ENCODE data around the gene OR14I1.

Gene OR14I1

GRCh38 chr1:248702714-248703113 lies at the start of gene OR14I1:
OR14I1 (minus strand) TSS chr1:248702766.
- Histone ChIP-seq H3K36me3 (ENCODE audit: control insufficient read depth, low read depth, low read length) (no peaks in the 10 kb centered on the region), H3K9me3 (ENCODE audit: control insufficient read depth, low read depth, low read length) (peaks cover 81% of the 10 kb centered on the region), H3K9ac (ENCODE audit: low read length) (no peak within 1 kb of the TSS), H3K4me3 (ENCODE audit: low read length) (no peak within 1 kb of the TSS), H3K27ac (ENCODE audit: low read length) (no peak within 1 kb of the TSS), H3K27me3 (ENCODE audit: control insufficient read depth, insufficient read depth, low read length) (no peaks in the 10 kb centered on the region), H3K4me1 (ENCODE audit: control insufficient read depth, low read depth, low read length) (no peaks in the 10 kb centered on the region)

GRCh38 chr1:248751635-248752034 lies 49.1 kb upstream of the OR14I1 start:
- no peaks in the 10 kb centered on the region for H3K27me3 ChIP-seq (ENCODE audit: control insufficient read depth, insufficient read depth, low read length)
- no peak overlapping the region for H3K27ac ChIP-seq (ENCODE audit: low read length)
- H3K9ac ChIP-seq (ENCODE audit: low read length) = no peak overlapping the region
- peaks cover 60% of the 10 kb centered on the region for H3K9me3 ChIP-seq (ENCODE audit: control insufficient read depth, low read depth, low read length)
- H3K4me3 ChIP-seq (ENCODE audit: low read length) = no peak overlapping the region
- H3K36me3 ChIP-seq (ENCODE audit: control insufficient read depth, low read depth, low read length) = no peaks in the 10 kb centered on the region
- no peaks in the 10 kb centered on the region for H3K4me1 ChIP-seq (ENCODE audit: control insufficient read depth, low read depth, low read length)

GRCh38 chr1:248751142-248751541 lies 48.6 kb upstream of the OR14I1 start:
- H3K4me1 ChIP-seq (ENCODE audit: control insufficient read depth, low read depth, low read length) = no peaks in the 10 kb centered on the region
- H3K27ac ChIP-seq (ENCODE audit: low read length) = no peak overlapping the region
- H3K36me3 ChIP-seq (ENCODE audit: control insufficient read depth, low read depth, low read length) = no peaks in the 10 kb centered on the region
- H3K27me3 ChIP-seq (ENCODE audit: control insufficient read depth, insufficient read depth, low read length) = no peaks in the 10 kb centered on the region
- no peak overlapping the region for H3K9ac ChIP-seq (ENCODE audit: low read length)
- H3K9me3 ChIP-seq (ENCODE audit: control insufficient read depth, low read depth, low read length) = peaks cover 56% of the 10 kb centered on the region
- H3K4me3 ChIP-seq (ENCODE audit: low read length) = no peak overlapping the region

- Histone ChIP-seq H3K36me3 (ENCODE audit: control insufficient read depth, low read depth, low read length) (no peaks in the 10 kb centered on the region), H3K4me1 (ENCODE audit: control insufficient read depth, low read depth, low read length) (no peaks in the 10 kb centered on the region), H3K27ac (ENCODE audit: low read length) (no peak overlapping the region), H3K4me3 (ENCODE audit: low read length) (no peak overlapping the region), H3K27me3 (ENCODE audit: control insufficient read depth, insufficient read depth, low read length) (no peaks in the 10 kb centered on the region), H3K9me3 (ENCODE audit: control insufficient read depth, low read depth, low read length) (peaks cover 49% of the 10 kb centered on the region), H3K9ac (ENCODE audit: low read length) (no peak overlapping the region)
Measured at GRCh38 chr1:248750496-248750895, 47.9 kb upstream of the OR14I1 start.

GRCh38 chr1:248748211-248748610 lies 45.6 kb upstream of the OR14I1 start:
- H3K9me3 ChIP-seq (ENCODE audit: control insufficient read depth, low read depth, low read length) = peaks cover 43% of the 10 kb centered on the region
- no peaks in the 10 kb centered on the region for H3K27me3 ChIP-seq (ENCODE audit: control insufficient read depth, insufficient read depth, low read length)
- H3K4me1 ChIP-seq (ENCODE audit: control insufficient read depth, low read depth, low read length) = no peaks in the 10 kb centered on the region
- H3K9ac ChIP-seq (ENCODE audit: low read length) = no peak overlapping the region
- H3K27ac ChIP-seq (ENCODE audit: low read length) = no peak overlapping the region
- no peak overlapping the region for H3K4me3 ChIP-seq (ENCODE audit: low read length)
- H3K36me3 ChIP-seq (ENCODE audit: control insufficient read depth, low read depth, low read length) = no peaks in the 10 kb centered on the region

GRCh38 chr1:248740876-248741275 lies 38.3 kb upstream of the OR14I1 start:
- Histone ChIP-seq H3K27me3 (ENCODE audit: control insufficient read depth, insufficient read depth, low read length) (no peaks in the 10 kb centered on the region), H3K9me3 (ENCODE audit: control insufficient read depth, low read depth, low read length) (peaks cover 66% of the 10 kb centered on the region)

GRCh38 chr1:248739572-248740205 lies 37.1 kb upstream of the OR14I1 start:
- peaks cover 72% of the 10 kb centered on the region for H3K9me3 ChIP-seq (ENCODE audit: control insufficient read depth, low read depth, low read length)
- no peak overlapping the region for H3K27ac ChIP-seq (ENCODE audit: low read length)
- no peaks in the 10 kb centered on the region for H3K4me1 ChIP-seq (ENCODE audit: control insufficient read depth, low read depth, low read length)
- no peak overlapping the region for H3K9ac ChIP-seq (ENCODE audit: low read length)
- no peaks in the 10 kb centered on the region for H3K36me3 ChIP-seq (ENCODE audit: control insufficient read depth, low read depth, low read length)
- no peaks in the 10 kb centered on the region for H3K27me3 ChIP-seq (ENCODE audit: control insufficient read depth, insufficient read depth, low read length)
- H3K4me3 ChIP-seq (ENCODE audit: low read length) = no peak overlapping the region

More at GRCh38 chr1:248740876-248741275, 38.3 kb upstream of the OR14I1 start:
- Histone ChIP-seq H3K4me3 (ENCODE audit: low read length) (no peak overlapping the region), H3K27ac (ENCODE audit: low read length) (no peak overlapping the region), H3K4me1 (ENCODE audit: control insufficient read depth, low read depth, low read length) (no peaks in the 10 kb centered on the region), H3K36me3 (ENCODE audit: control insufficient read depth, low read depth, low read length) (no peaks in the 10 kb centered on the region), H3K9ac (ENCODE audit: low read length) (no peak overlapping the region)

- no peaks in the 10 kb centered on the region for H3K27me3 ChIP-seq (ENCODE audit: control insufficient read depth, insufficient read depth, low read length)
- H3K4me1 ChIP-seq (ENCODE audit: control insufficient read depth, low read depth, low read length) = no peaks in the 10 kb centered on the region
- peaks cover 78% of the 10 kb centered on the region for H3K9me3 ChIP-seq (ENCODE audit: control insufficient read depth, low read depth, low read length)
- no peak overlapping the region for H3K9ac ChIP-seq (ENCODE audit: low read length)
- H3K36me3 ChIP-seq (ENCODE audit: control insufficient read depth, low read depth, low read length) = no peaks in the 10 kb centered on the region
- H3K27ac ChIP-seq (ENCODE audit: low read length) = no peak overlapping the region
- no peak overlapping the region for H3K4me3 ChIP-seq (ENCODE audit: low read length)
Measured at GRCh38 chr1:248737457-248737856, 34.9 kb upstream of the OR14I1 start.

- Histone ChIP-seq H3K9ac (ENCODE audit: low read length) (no peak overlapping the region), H3K36me3 (ENCODE audit: control insufficient read depth, low read depth, low read length) (no peaks in the 10 kb centered on the region), H3K27ac (ENCODE audit: low read length) (no peak overlapping the region), H3K4me3 (ENCODE audit: low read length) (no peak overlapping the region), H3K9me3 (ENCODE audit: control insufficient read depth, low read depth, low read length) (peaks cover 80% of the 10 kb centered on the region), H3K27me3 (ENCODE audit: control insufficient read depth, insufficient read depth, low read length) (no peaks in the 10 kb centered on the region), H3K4me1 (ENCODE audit: control insufficient read depth, low read depth, low read length) (no peaks in the 10 kb centered on the region)
Measured at GRCh38 chr1:248736977-248737376, 34.4 kb upstream of the OR14I1 start.

GRCh38 chr1:248733566-248733965 lies 31.0 kb upstream of the OR14I1 start:
- Histone ChIP-seq H3K4me1 (ENCODE audit: control insufficient read depth, low read depth, low read length) (no peaks in the 10 kb centered on the region), H3K4me3 (ENCODE audit: low read length) (no peak overlapping the region), H3K36me3 (ENCODE audit: control insufficient read depth, low read depth, low read length) (no peaks in the 10 kb centered on the region), H3K9ac (ENCODE audit: low read length) (no peak overlapping the region), H3K27me3 (ENCODE audit: control insufficient read depth, insufficient read depth, low read length) (no peaks in the 10 kb centered on the region), H3K27ac (ENCODE audit: low read length) (no peak overlapping the region), H3K9me3 (ENCODE audit: control insufficient read depth, low read depth, low read length) (peaks cover 71% of the 10 kb centered on the region)

GRCh38 chr1:248730507-248731335 lies 28.2 kb upstream of the OR14I1 start:
- no peaks in the 10 kb centered on the region for H3K4me1 ChIP-seq (ENCODE audit: control insufficient read depth, low read depth, low read length)
- H3K27ac ChIP-seq (ENCODE audit: low read length) = no peak overlapping the region
- no peaks in the 10 kb centered on the region for H3K36me3 ChIP-seq (ENCODE audit: control insufficient read depth, low read depth, low read length)
- no peak overlapping the region for H3K9ac ChIP-seq (ENCODE audit: low read length)
- H3K27me3 ChIP-seq (ENCODE audit: control insufficient read depth, insufficient read depth, low read length) = no peaks in the 10 kb centered on the region
- H3K4me3 ChIP-seq (ENCODE audit: low read length) = no peak overlapping the region
- peaks cover 62% of the 10 kb centered on the region for H3K9me3 ChIP-seq (ENCODE audit: control insufficient read depth, low read depth, low read length)

GRCh38 chr1:248714248-248714647 lies 11.7 kb upstream of the OR14I1 start:
- H3K9me3 ChIP-seq (ENCODE audit: control insufficient read depth, low read depth, low read length) = peaks cover 79% of the 10 kb centered on the region
- H3K4me1 ChIP-seq (ENCODE audit: control insufficient read depth, low read depth, low read length) = no peaks in the 10 kb centered on the region
- no peak overlapping the region for H3K4me3 ChIP-seq (ENCODE audit: low read length)
- H3K27me3 ChIP-seq (ENCODE audit: control insufficient read depth, insufficient read depth, low read length) = no peaks in the 10 kb centered on the region
- H3K36me3 ChIP-seq (ENCODE audit: control insufficient read depth, low read depth, low read length) = no peaks in the 10 kb centered on the region
- H3K9ac ChIP-seq (ENCODE audit: low read length) = no peak overlapping the region
- no peak overlapping the region for H3K27ac ChIP-seq (ENCODE audit: low read length)
